HG02642 (cell line): ENCODE results near the gene HS3ST1.

Experiments used
- ATAC-seq: cut with Tn5 transposase; IDR thresholded peaks from one replicate; pipeline ENCODE4 v1.9.1; 2021; ENCODE audit warnings: mild to moderate bottlenecking; ENCODE audit not compliant: unreplicated experiment, poor library complexity

The HS3ST1 gene

DNA sequence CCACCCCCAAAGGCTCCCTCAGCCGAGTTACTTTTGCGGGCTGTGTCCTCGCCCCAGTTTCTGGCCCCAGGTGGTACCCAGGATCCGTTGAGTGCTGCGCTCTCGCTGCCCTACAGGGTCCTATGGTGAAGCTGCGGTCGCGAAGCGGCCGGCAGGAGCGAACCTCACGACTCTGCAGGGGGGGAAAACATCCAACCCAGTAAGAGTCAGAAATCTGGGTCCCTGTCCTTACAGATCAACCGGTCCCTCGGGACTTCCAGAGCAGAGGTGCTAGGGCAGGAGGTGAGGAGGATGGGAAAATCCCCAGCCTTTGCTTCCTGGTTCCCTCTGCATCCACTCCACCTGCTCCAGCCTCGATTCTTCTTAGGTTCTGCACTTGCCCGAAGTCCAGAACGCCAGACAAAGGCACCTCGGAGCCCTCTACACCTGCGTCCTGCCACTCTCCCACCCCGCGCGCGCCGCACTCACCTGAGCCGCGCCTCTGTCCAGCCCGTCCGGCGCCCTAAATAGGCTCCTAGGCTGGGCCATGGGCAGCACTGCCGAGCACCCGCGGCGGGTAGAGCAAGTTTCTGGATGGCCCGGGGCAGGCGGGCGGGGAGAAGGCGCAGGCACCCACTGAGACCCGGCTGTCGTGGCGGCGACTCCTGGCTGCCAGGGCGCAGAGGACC, at the start of gene HS3ST1:
TSS of gene HS3ST1 (minus strand) at position 664 of the 668 bp plus-strand sequence. CDS start 28,889 bp downstream, outside the sequence.
- peak; percentile 47 for ATAC-seq

DNA sequence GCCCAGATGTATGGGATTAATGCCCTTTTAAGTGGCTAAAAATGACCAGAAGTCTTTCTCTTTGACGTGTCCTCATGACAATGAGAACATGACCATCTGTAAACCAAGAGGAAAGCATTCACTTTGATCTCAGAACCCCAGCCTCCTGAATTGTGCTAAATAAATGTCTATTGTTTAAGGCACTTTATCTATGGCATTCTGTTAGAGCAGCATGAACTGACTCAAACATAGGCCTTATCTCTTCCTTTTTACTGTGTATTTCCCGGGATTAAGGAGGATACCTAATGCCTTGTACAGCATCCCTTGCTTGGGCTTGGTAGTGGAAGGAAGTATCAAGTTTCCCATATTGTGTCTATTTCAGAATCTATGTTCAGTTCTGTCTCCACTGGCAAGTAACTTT, 47.2 kb upstream of the HS3ST1 start:
- ATAC-seq, result no peak

- ATAC-seq, result no peak
Observed at GRCh38 chr4:11474146-11474545, 45.5 kb upstream of the HS3ST1 start.

- ATAC-seq, result no peak
Observed at GRCh38 chr4:11472535-11472934, 43.8 kb upstream of the HS3ST1 start.

DNA sequence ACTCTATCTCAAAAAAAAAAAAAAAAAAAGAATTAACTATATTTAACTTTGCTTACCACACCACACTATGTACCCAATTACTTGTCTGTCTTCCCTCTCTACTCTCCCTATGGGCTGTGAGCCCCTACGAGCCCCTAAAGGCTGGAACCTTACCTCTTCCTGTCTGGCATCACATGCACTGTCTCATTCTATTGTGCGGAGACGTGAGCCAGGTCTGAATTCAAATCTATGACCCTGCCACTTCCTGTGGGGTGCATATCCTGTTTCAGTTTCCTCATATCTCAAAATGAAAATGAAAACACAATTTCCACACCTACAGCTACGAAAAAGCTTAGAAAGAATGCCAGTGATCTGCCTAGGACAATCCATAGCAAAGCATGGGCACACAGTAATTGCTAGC, 42.9 kb upstream of the HS3ST1 start:
- peak; percentile 78 for ATAC-seq

- ATAC-seq, result no peak
Observed at GRCh38 chr4:11471046-11471441, 42.4 kb upstream of the HS3ST1 start.

GRCh38 chr4:11470438-11471045, 41.8 kb upstream of the HS3ST1 start:
- ATAC-seq, result peak; percentile 50

DNA sequence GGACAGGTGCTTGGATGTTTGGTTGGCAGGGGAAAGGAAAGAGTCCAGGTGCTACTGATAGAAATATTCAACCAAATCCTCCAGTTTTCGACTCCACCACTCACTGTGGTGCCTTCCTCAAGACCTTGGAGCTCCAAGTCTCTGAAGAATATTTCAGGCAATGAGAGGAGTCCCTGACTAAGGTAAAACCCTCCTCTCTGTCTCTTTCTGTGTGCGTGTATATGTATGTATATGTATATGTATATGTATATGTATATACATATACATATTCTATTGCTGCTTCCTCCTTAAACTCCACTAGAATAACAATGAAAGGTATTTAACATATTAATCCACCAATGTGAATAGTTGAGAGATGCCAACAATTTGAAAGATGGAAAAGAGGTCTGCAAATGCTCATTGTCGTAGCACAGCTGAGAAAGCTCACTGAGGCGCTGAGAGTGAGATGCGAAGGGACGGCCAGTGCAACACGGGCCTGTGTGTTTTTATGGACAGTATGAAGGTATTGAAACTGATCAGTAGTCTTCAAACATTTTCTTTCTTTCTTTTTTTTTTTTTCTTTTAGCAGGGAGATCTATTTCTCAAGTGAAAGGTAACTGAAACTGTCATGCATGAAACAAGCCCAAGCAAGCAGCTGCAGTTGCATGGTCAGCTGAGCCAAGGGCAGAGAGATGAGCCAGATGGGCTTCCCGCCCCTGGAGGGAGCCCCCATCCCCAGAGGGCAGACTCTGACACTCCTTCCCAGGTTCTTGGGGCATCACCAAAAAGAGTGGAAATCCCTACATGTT, 41.1 kb upstream of the HS3ST1 start:
- ATAC-seq, result peak; percentile 71

DNA sequence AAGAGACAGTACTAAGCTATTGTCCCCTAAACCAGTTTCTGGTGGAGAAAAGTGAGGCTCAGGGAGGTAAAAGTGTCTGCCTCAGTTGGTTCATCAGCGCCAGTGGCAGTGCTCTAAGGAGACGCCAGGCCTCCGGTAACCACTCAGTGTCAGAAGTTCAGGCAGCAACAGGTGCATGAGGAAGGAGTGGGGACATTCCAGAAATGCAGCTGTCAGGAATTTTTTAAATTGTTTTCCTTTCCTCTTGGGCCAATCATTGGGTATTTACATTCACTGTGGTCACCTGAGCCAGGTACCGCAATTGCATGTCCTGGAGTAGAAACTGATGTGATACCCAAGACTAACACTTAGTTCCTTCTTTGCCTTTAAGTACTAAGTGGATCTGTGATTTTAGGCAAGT, 40.2 kb upstream of the HS3ST1 start:
- no peak for ATAC-seq

- ATAC-seq, result no peak
Observed at GRCh38 chr4:11467931-11468330, 39.2 kb upstream of the HS3ST1 start.

- no peak for ATAC-seq
Observed at GRCh38 chr4:11463707-11464106, 35.0 kb upstream of the HS3ST1 start.

GRCh38 chr4:11456401-11456800, 27.7 kb upstream of the HS3ST1 start:
- ATAC-seq, result no peak

DNA sequence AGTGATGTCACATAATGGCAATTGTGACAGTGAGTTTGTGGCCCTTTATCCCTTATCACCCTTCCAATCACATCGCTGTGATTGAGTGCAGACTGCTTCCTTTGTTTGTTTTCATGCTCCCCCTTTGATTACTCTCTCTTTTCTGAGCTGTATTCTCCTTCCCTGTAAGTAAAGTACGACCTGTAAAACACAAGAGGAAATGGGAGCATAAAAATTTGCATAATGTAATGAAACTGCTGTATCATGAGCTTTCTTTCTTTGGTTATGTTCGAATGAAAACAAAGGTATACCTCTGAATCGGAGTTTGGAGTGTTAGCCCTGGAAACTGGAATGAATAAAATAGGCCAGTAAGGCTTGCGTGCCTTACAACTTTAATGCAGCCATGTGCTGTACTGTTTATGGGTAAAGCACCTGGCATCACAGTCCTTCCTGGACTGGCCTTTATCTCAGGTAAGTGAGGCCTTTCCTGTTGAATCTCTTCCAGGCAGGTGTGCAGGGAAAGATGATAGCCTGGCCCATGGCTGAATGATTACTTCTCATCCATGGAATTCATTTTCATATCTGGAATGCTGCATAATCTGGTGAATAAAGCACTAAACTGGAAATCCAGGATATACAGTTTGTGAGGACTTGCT, 26.6 kb upstream of the HS3ST1 start:
- no peak for ATAC-seq

DNA sequence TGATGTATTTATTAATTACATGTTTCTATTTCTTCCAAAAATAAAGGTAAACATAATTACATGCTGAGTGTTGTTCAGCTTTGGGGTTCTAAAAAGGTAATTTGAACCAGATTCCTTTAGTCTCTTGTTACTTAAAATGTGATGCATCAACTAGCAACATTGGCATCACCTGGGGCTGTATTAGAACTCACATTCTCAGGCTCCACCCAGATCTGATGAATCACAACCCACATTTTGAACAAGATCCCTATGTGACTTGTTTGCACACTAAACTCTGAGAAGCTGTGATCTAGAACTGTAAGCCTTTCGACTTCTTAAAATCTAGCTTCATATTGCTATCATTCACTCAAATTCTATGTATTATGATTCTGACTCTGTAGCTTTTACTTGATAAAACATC, 23.0 kb upstream of the HS3ST1 start:
- ATAC-seq, result no peak

- no peak for ATAC-seq
Observed at GRCh38 chr4:11446155-11446811, 17.6 kb upstream of the HS3ST1 start.

- ATAC-seq, result no peak
Observed at GRCh38 chr4:11441194-11441556, 12.5 kb upstream of the HS3ST1 start.

- no peak for ATAC-seq
Observed at GRCh38 chr4:11440481-11441193, 11.9 kb upstream of the HS3ST1 start.

DNA sequence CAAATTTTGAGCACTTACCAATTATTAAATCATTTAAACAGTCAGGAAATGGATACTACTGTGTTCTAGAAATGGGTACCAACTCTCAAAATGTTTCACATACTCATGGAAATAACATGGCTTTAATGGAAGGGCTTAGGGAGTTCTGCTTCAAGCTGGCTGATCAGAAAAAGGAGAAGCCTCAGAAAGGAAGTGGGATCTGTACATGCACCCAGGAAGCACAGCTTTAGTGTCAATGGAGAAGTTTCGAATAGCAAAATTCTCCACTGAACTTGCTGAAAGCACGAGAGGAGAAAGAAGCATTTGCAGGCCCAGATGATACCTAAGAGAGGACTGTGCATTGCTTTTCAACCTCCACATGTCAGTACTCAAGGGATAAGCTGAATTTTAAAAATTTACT, 11.1 kb upstream of the HS3ST1 start:
- ATAC-seq, result no peak

GRCh38 chr4:11438647-11439046, 10.0 kb upstream of the HS3ST1 start:
- ATAC-seq, result no peak

DNA sequence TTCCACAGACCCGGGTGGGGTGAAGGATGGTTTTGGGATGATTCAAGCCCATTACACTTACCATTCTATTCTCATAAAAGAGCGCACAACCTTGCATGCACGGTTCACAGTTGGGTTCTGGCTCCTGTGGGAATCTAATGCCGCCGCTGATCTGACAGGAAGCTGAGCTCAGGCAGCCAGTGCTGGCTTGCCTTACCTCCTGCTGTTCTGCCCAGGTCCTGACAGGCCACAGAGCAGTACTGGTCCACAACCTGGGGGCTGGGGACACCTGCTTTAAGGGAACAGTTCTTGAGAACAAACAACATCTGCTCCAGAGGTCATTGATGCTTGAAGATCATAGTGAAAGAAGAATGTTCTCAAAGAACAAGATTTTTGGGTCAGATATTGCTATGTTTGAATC, 8.0 kb upstream of the HS3ST1 start:
- peak; percentile 74 for ATAC-seq
